B cell (primary cell): ENCODE measurements around the gene TRIP13. TPM values are rescaled to one million over a fixed set of nuclear protein-coding genes. Genes with fewer than 3 reads are reported as not detected.

Source experiments
- ATAC-seq: fragments of 200-7000 bp; cut with Tn5 transposase; one replicate; pipeline ENCODE4 v1.10.0; 2021; ENCODE audit warnings: low read depth, mild to moderate bottlenecking, moderate number of reproducible peaks, moderate library complexity
- CTCF ChIA-PET: fragments of 350-600 bp; sonication (Branson Sonifier 250); formaldehyde crosslinking; loops from one replicate; lab custom pipeline; 2021; ENCODE audit warnings: antibody characterized with exemption, inconsistent platforms; lab: Charles Lee
- POLR2A ChIA-PET: fragments of 350-600 bp; sonication (Branson Sonifier 250); formaldehyde crosslinking; loops from one replicate; lab custom pipeline; 2021; ENCODE audit warnings: antibody characterized with exemption; lab: Charles Lee
- DNase-seq: peaks from one replicate; pipeline ENCODE4 v3.0.0; 2013
- H2AFZ ChIP-seq: 2 replicates; pipeline ENCODE4 v1.6.1; 2012; ENCODE audit warnings: mild to moderate bottlenecking, low read depth, low read length; ENCODE audit not compliant: insufficient read depth, poor library complexity, severe bottlenecking
- H3K27ac ChIP-seq, 2 donors: 1 replicate in 1 of 2; 2 replicates in 1 of 2; pipeline ENCODE4 v1.5.1; 2012 to 2013; ENCODE audit warnings: low read length in 2 of 2, mild to moderate bottlenecking in 2 of 2, moderate library complexity in 1 of 2
- H3K27me3 ChIP-seq, 4 experiments: fragments of 200-600 bp in 1 of 4; sonication (generic) in 1 of 4; replicated peaks in 1 of 4; 1 replicate in 2 of 4; 2 replicates in 2 of 4; pipeline versions ENCODE4 v1.6.1 to v1.7.0; 2013 to 2016; ENCODE audit warnings: low read length in 3 of 4, mild to moderate bottlenecking in 2 of 4, mixed read lengths in 1 of 4, moderate library complexity in 1 of 4; ENCODE audit not compliant: insufficient read depth in 4 of 4, control insufficient read depth in 3 of 4; ENCODE audit errors: control extremely low read depth in 1 of 4
- H3K36me3 ChIP-seq, 2 experiments: replicated peaks in 1 of 2; 1 replicate in 1 of 2; 2 replicates in 1 of 2; pipeline versions ENCODE4 v1.6.1 to v1.7.1; 2013; ENCODE audit warnings: low read length in 1 of 2; ENCODE audit not compliant: insufficient read depth in 2 of 2, control insufficient read depth in 1 of 2; ENCODE audit errors: control extremely low read depth in 1 of 2, extremely low read depth in 1 of 2
- H3K4me1 ChIP-seq, 2 donors: fragments of 200-600 bp in 1 of 2; sonication (generic) in 1 of 2; 1 replicate in 1 of 2; 2 replicates in 1 of 2; pipeline versions ENCODE4 v1.5.1 to v1.6.1; 2013 to 2017; ENCODE audit warnings: low read length in 2 of 2; ENCODE audit not compliant: control insufficient read depth in 2 of 2, insufficient read depth in 2 of 2
- H3K4me2 ChIP-seq: replicated peaks from 2 replicates; pipeline ENCODE3; 2012; ENCODE audit warnings: mild to moderate bottlenecking, low read depth, low read length; ENCODE audit not compliant: poor library complexity, severe bottlenecking
- H3K4me3 ChIP-seq, 5 experiments: fragments of 200-600 bp in 1 of 5; sonication (generic) in 1 of 5; 1 replicate in 3 of 5; 2 replicates in 2 of 5; pipeline versions ENCODE4 v1.5.1 to v1.7.0; 2011 to 2016; ENCODE audit warnings: low read length in 4 of 5, mild to moderate bottlenecking in 4 of 5, low read depth in 2 of 5, control low read depth in 1 of 5, moderate library complexity in 1 of 5; ENCODE audit not compliant: insufficient read depth in 1 of 5; ENCODE audit errors: control extremely low read depth in 1 of 5, extremely low read depth in 1 of 5
- H3K79me2 ChIP-seq: fragments of 200-600 bp; sonication (generic); one replicate; pipeline ENCODE4 v1.6.0; 2016; ENCODE audit warnings: low read length; ENCODE audit not compliant: control insufficient read depth, insufficient read depth
- H3K9ac ChIP-seq: fragments of 200-600 bp; sonication (generic); 2 replicates; pipeline ENCODE4 v1.6.1; 2017; ENCODE audit warnings: mild to moderate bottlenecking, low read length, moderate library complexity
- H3K9me3 ChIP-seq, 3 donors: one replicate each; pipeline versions ENCODE4 v1.6.1 to v1.7.1; 2013; ENCODE audit warnings: low read length in 2 of 3; ENCODE audit not compliant: control insufficient read depth in 2 of 3, insufficient read depth in 1 of 3; ENCODE audit errors: control extremely low read depth in 1 of 3
- H4K20me1 ChIP-seq: 2 replicates; pipeline ENCODE4 v1.6.0; 2012; ENCODE audit warnings: mild to moderate bottlenecking, low read length; ENCODE audit not compliant: insufficient read depth, control insufficient read depth, poor library complexity, severe bottlenecking
- H3K27ac Mint-ChIP-seq: one replicate; pipeline ENCODE4 v1.8.0; 2021; ENCODE audit warnings: mixed read lengths
- H3K27me3 Mint-ChIP-seq: one replicate; pipeline ENCODE4 v1.8.0; 2021; ENCODE audit warnings: mixed read lengths
- H3K4me1 Mint-ChIP-seq: one replicate; pipeline ENCODE4 v1.8.0; 2021; ENCODE audit warnings: mixed read lengths
- H3K4me3 Mint-ChIP-seq: one replicate; pipeline ENCODE4 v1.8.0; 2021; ENCODE audit warnings: mixed read lengths
- H3K9me3 Mint-ChIP-seq: one replicate; pipeline ENCODE4 v1.8.0; 2022; ENCODE audit warnings: mixed read lengths; ENCODE audit not compliant: insufficient read depth
- EZH2 ChIP-seq: IDR thresholded peaks from 2 replicates; pipeline ENCODE4 v1.6.1; 2012; ENCODE audit warnings: borderline replicate concordance, low read depth, mild to moderate bottlenecking, moderate library complexity, low read length; ENCODE audit not compliant: insufficient read depth, poor library complexity, severe bottlenecking
- WGBS: methylation state at CpG from one replicate; pipeline ENCODE4 v1.1.5; 2013; ENCODE audit warnings: missing lambda C conversion rate; ENCODE audit not compliant: insufficient coverage; 5-methylcytosine and 5-hydroxymethylcytosine counted together
- intact Hi-C: fragments of 100-400 bp; cut with micrococcal nuclease; formaldehyde crosslinking; loops from one replicate; pipeline ENCODE4 v1.10.0; 2022
- polyA plus RNA-seq: library from polyadenylated mRNA; depleted of rRNA; stranded (reverse); fragments of >200 nt; gene quantifications from 2 replicates; pipeline ENCODE4 v1.2.3, GENCODE V29; 2012
- total RNA-seq, 2 donors: library from RNA; stranded (reverse); fragments of 120-200 nt in 1 of 2; gene quantifications; 1 replicate in 1 of 2; 2 replicates in 1 of 2; pipeline versions ENCODE4 v1.2.3 to v1.2.4, GENCODE V29; 2013 to 2022
- TF ChIP-seq, protein P1 (sequence below): fragments of 200-600 bp; IDR thresholded peaks from one replicate; pipeline ENCODE4 v1.8.0; 2022; ENCODE audit warnings: antibody characterized with exemption, mild to moderate bottlenecking

TRIP13 gene
- total and polyA plus RNA-seq, 2 donors (not counting 1 experiment from before 2014, with no cell fraction given) = 0.63 to 1.1 TPM

DNA sequence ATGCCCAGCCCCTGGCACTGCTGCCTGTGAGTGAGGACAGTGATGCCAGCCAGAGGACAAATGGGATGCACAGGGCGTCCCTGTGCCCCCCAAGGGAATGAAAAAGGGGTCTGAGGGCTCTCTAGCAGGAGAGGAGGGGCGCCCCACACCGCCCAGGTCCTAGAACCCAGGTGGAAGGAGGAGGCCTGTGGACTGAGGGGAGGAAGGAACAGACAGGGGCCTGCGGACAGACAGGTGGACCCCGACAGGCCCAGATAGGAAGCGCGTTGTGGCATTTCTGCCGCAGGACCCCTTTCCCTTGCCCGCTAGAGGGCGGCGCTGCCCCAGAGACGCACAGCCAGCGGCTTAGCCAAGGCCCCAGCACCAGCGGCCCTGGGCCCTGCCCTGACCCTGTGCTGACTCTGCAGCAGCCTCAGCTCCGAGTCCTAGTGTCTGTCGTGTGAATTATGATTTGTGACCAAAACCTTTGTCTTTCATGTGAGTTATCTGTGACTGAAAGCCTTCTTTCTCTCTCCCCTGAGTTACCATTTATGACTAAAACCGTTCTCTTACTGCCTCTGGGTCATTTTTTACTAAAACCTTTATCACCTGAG, 30.7 kb downstream of the TRIP13 start:
- Mint-ChIP-seq H3K27ac (no peak overlapping the region), H3K4me3 (no peak overlapping the region), H3K9me3 (no peaks in the 10 kb centered on the region), H3K4me1 (peaks cover 3% of the 10 kb centered on the region), H3K27me3 (peaks cover 27% of the 10 kb centered on the region)
- intact Hi-C loops = loop anchor here (1.0 to 2.0 kb wide), 4 partner anchors 211 to 251 kb away; no protein-coding TSS in a partner anchor
- Histone ChIP-seq H3K79me2 (no peaks in the 10 kb centered on the region), H4K20me1 (no peaks in the 10 kb centered on the region), H3K9ac (no peak overlapping the region), H3K27ac (no peak overlapping the region), H2AFZ (peak overlapping the region; percentile 20), H3K4me2 (no peak overlapping the region), H3K27me3 (peaks cover 0 to 20% (median 10%) of the 10 kb centered on the region in 4 experiments), H3K36me3 (no peaks in the 10 kb centered on the region), H3K4me1 (peaks cover 10 to 15% of the 10 kb centered on the region in 2 donors), H3K4me3 (no peak overlapping the region), H3K9me3 (peaks cover 0 to 12% (median 0%) of the 10 kb centered on the region in 3 donors)
- POLR2A ChIA-PET = no interaction called here
- TF ChIP-seq, protein P1, sequence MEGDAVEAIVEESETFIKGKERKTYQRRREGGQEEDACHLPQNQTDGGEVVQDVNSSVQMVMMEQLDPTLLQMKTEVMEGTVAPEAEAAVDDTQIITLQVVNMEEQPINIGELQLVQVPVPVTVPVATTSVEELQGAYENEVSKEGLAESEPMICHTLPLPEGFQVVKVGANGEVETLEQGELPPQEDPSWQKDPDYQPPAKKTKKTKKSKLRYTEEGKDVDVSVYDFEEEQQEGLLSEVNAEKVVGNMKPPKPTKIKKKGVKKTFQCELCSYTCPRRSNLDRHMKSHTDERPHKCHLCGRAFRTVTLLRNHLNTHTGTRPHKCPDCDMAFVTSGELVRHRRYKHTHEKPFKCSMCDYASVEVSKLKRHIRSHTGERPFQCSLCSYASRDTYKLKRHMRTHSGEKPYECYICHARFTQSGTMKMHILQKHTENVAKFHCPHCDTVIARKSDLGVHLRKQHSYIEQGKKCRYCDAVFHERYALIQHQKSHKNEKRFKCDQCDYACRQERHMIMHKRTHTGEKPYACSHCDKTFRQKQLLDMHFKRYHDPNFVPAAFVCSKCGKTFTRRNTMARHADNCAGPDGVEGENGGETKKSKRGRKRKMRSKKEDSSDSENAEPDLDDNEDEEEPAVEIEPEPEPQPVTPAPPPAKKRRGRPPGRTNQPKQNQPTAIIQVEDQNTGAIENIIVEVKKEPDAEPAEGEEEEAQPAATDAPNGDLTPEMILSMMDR = peak; percentile 80
- TF ChIP-seq EZH2 = no peak
- CTCF ChIA-PET = interaction anchor here (0.6 to 3.7 kb wide), 16 partner anchors 8 to 721 kb away, joined by 3 to 29 read pairs (median 4); no protein-coding TSS in a partner anchor
- DNase-seq = peak; percentile 73
- peak; percentile 80 for ATAC-seq
- 21% methylated on average over 15 of the region's 17 CpGs for WGBS
